NCI-H1417 treated with DMSO at 0.1 percent for 48 hours (cell line): ENCODE measurements around the gene CNNM2.
"Not testable (repeated sequence)": the region's sequence is repeated elsewhere in the genome, so short reads cannot be mapped to it uniquely, and the experiment has no call there.

Experiments
- DNase-seq: peaks from one replicate; lab custom pipeline; 2025; lab: John Stamatoyannopoulos, UW

Gene CNNM2

DNA sequence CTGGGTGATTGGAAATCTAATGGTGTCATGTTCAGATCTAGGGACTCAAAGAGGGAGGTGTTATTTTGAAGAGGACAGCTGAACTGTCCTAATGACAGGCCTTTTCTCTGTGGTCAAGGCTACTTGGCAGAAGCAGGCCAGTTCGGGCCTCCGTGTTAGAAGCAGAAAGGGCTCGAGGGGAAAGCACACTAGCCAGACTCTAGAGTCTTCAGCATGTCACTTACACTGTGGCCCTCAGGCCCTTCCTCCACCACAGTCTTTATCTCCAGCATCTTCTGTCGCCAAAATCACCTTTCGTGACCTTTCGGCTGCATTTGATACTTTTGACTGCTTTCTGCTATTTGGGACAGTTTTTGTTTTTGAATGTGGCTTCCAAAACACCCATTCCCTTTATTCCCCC is 123.3 kb downstream of the CNNM2 start:
- no peak for DNase-seq

- no peak for DNase-seq
These were observed 124.0 kb downstream of the CNNM2 start for GRCh38 chr10:103042129-103042528.

- DNase-seq, result no peak
These were observed 124.8 kb downstream of the CNNM2 start for GRCh38 chr10:103042908-103043307.

- no peak for DNase-seq
These were observed 126.9 kb downstream of the CNNM2 start for GRCh38 chr10:103044942-103045489.

GRCh38 chr10:103045961-103046360 is 127.9 kb downstream of the CNNM2 start:
- DNase-seq, result no peak

DNA sequence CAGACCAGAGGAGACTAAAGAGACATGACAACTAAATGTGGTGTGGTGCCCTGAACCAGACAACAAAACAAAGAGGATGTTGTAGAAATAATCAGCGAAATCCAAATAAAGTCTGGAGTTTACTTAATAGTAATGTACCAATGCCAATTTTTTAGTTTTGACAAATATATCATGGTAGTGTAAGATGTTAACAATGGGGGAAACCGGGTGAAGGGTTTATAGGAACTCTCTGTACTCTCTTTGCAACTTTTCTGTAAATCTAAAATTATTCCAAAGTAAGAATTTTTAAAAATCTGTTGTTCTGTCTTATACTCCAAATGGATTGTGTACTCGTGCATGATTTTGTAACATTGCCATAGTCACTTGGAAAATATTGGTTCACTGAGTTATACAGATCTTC is 129.3 kb downstream of the CNNM2 start:
- no peak for DNase-seq

DNA sequence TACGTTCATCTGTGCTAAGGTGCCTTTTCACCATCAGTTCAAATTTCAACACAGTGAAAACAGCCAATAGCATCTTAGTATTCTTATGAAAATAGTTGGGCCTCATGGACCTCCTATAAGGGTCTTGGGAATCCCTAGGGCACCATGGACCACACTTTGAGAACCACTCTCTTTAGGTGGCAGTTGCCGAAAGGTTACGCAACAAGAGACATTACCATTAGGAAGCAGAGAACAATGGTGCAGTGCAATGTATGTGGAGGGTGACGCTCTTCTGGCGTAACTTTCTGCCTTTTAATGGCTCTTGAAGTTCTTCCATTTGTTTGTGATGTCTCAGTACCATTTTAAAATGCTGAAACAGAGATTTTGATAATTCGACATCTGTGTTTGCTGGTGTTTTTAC is 131.1 kb downstream of the CNNM2 start:
- DNase-seq, result no peak

DNA sequence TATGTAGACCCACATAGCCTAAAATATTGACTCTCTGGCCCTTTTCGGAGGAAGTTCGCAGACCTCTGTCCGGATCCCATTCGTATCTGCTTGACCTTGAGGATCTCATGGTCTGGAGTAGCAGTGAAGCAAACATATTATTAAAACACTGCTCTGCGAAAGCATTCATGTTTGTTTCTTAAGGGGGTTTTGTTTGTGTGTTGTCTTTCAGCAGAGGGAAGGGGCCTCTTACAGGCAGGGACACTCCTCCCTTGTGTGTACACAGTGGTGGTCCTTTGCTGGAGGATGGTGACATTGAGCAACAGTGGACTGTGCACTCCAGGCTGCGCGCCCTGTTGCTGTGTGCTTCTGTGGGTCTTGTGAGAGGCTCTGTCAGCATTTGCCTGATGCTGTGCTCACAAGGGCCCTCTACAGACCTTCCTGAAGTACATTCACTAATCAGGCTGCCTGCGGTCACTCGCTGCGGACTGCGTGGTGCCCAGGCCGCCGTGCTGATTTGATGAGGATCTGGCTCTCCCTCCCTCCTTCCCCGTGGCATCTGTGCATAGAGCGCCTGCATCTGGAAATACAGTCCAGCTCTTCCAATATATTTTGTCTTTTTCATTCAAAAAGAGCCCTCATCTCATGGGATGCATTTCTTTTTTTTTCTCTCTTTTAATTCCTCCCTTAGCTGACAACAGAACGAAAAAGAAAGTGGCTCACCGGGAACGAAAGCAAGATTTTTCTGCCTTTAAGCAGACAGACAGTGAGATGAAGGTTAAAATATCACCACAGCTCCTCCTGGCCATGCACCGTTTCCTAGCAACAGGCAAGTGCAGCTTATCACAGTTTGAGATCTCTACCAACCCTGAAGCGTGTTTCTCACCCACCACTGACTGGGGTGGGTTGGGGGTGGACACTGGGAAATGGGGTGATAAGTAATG is 135.8 kb downstream of the CNNM2 start:
- DNase-seq, result no peak

DNA sequence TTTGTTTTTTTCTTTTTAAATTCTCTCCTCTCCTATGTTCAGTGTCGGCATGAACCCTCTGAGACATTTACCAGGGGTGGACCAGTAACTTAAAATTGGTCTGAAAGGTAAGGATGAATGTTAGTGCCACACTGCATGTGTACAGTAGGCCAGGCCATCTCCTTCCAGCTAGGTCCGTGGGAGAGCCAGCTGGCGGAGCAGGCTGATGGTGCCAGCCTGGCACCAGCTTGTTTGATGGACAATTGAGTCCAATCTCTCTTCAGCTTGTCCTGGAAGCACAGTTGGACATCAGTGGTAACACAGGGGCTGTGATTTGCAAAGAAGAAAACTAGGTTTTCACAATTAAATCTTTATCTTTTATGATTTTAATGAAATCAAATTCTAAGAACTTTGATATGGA is 136.5 kb downstream of the CNNM2 start:
- no peak for DNase-seq

GRCh38 chr10:103055105-103055504 is 137.0 kb downstream of the CNNM2 start:
- no peak for DNase-seq

GRCh38 chr10:103058034-103058433 is 139.9 kb downstream of the CNNM2 start:
- no peak for DNase-seq

- DNase-seq, result no peak
These were observed 142.5 kb downstream of the CNNM2 start for GRCh38 chr10:103060575-103060974.

DNA sequence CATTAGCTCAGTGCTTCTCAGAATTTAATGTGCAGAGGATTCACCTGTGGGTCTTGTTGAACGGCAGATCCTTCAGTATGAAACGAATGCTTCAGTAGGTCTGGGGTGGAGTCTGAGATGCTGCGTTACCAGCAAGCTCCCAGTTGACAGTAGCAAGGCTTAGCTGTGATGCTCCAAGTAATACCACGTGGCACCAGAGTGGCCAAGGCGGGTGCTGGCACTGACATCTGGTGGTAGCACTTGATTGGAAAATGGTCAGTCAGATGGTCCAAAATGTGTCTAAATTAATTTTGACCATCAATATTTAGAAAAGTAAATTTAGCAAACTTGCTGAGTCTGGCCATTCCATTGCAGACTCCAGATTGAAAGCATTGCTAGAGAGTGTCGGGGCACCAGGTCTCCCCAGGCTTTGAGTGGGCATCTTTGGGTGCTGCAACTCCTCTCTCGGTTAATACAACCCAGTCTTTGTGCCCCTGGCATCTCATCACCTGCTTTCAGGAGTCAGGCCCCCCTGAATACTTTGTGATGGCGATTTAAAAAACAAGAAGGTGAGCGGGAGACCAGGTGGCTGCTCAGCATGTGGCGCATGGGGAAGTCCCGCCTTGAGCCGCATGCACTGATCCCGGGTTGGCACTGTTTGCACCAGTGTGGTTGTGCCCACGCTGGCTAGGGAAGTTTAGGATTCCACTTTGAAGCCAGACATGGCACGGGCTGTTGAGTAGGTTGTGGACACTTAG is 144.9 kb downstream of the CNNM2 start:
- no peak for DNase-seq

DNA sequence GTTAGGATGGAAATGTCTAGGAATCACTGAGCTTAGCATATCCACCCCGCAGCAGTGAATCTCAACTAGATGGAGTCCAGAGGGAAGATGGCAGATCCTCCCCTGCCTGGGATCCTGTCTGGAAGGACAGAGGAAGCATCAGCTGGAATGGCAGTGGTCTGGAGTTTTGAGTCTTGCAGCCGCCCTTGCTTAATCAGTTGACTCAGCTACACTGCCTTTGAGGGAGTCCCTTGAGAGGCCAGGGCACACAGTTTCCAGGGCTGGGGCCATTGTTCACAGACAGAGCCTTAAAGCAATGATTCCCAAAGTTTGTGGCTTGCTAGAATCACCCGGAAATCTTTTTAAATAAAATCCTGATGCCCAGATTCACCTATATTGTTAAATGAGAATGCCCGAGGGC is 146.9 kb downstream of the CNNM2 start:
- no peak for DNase-seq

- no peak for DNase-seq
These were observed 148.3 kb downstream of the CNNM2 start for GRCh38 chr10:103066141-103067098.

GRCh38 chr10:103067099-103067477 is 149.0 kb downstream of the CNNM2 start:
- DNase-seq, result not testable (repeated sequence)

DNA sequence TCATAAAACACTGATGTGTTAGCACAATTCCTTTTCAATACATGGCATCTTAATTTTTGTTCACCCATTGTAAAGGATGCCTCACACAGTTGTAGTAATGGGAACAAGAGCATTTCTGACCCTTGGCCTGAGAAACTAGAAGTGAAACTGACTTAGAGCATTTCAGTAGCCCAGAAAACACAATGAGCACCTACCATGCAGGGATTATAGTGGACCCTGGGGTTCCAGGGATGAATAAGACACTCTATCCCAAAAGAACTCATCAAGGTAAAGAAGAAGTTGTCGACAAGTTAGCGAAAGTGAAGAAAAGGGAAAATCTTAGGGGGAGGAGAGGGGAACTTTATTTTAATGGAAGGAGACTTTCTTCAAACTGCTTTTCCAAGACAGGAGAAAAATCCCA is 149.4 kb downstream of the CNNM2 start:
- no peak for DNase-seq

GRCh38 chr10:103067956-103068355 is 149.9 kb downstream of the CNNM2 start:
- no peak for DNase-seq

DNA sequence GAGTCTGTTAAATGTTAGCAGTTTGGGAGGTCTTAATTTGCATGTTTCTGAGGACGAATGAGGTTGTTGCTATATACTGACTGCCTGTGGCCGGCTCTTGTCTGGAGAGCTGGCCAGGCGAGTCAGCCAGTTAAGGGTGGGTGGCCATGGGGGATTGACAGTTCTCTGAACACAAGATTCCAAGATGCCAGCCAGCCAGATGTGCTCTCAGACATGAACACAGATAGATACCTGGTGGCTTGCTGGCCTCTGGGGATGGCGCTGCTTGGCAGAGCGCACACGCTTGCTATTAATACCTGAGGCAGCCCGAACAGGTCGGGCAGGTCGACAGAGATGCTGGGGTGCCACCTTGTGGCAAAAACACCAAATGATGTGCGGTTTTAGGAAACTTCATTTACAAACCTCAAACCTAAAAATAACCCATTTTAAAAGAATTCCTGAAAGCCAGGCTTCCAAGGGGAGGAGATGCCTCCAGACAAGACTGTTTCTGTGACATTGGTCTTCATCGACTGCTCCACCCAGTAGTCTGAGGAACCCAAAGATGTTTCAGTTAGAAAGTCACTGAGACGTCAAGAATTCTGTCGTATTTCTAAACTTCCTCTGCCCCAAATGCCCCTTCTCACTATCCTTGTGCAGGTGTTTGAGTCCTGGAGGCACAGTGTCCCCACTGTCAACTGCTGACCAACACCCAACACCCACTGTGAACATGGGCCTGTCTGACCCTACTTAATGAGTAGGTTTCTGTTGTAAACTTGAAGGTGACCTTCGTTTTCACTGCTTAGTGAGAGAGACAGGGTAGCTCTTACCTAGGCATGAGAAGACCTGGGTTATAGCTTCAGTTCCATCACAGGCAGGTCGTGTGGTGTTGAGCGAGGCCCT is 151.6 kb downstream of the CNNM2 start:
- DNase-seq, result no peak

GRCh38 chr10:103072276-103072675 is 154.2 kb downstream of the CNNM2 start:
- DNase-seq, result no peak

GRCh38 chr10:103072891-103073290 is 154.8 kb downstream of the CNNM2 start:
- DNase-seq, result no peak
